Spleen (tissue), 11 donors: ENCODE data around the gene MCUB. TPM values are rescaled to one million over a fixed set of nuclear protein-coding genes. Genes with fewer than 3 reads are reported as not detected.

Experiments
- DNase-seq: peaks from one replicate; pipeline ENCODE4 v3.0.0-alpha.2; 2020
- H3K27ac ChIP-seq, 8 donors: fragments of 200-600 bp; sonication (generic) in 7 of 8; 1 replicate in 4 of 8; 2 replicates in 4 of 8; pipeline versions ENCODE4 v1.5.0 to v1.8.0; 2016 to 2021; ENCODE audit warnings: inconsistent platforms in 4 of 8, mild to moderate bottlenecking in 4 of 8, moderate library complexity in 1 of 8
- H3K27me3 ChIP-seq, 7 donors: fragments of 200-600 bp; sonication (generic) in 6 of 7; replicated peaks in 1 of 7; 1 replicate in 4 of 7; 2 replicates in 3 of 7; pipeline versions ENCODE4 v1.5.0 to v1.8.0; 2016 to 2021; ENCODE audit warnings: inconsistent platforms in 3 of 7, mild to moderate bottlenecking in 1 of 7
- H3K36me3 ChIP-seq, 6 donors: fragments of 200-600 bp; sonication (generic) in 5 of 6; 1 replicate in 4 of 6; 2 replicates in 2 of 6; pipeline versions ENCODE4 v1.5.0 to v1.8.0; 2016 to 2021; ENCODE audit warnings: inconsistent platforms in 2 of 6
- H3K4me1 ChIP-seq, 6 donors: fragments of 200-600 bp; sonication (generic) in 5 of 6; 1 replicate in 3 of 6; 2 replicates in 3 of 6; pipeline versions ENCODE4 v1.5.0 to v1.8.0; 2016 to 2021; ENCODE audit warnings: inconsistent platforms in 3 of 6
- H3K4me3 ChIP-seq, 8 donors: fragments of 200-600 bp; sonication (generic) in 7 of 8; 1 replicate in 4 of 8; 2 replicates in 4 of 8; pipeline versions ENCODE4 v1.5.0 to v1.8.0; 2016 to 2021; ENCODE audit warnings: inconsistent platforms in 4 of 8, mild to moderate bottlenecking in 4 of 8, moderate library complexity in 2 of 8
- H3K9me3 ChIP-seq, 8 donors: fragments of 200-600 bp; sonication (generic) in 7 of 8; 1 replicate in 4 of 8; 2 replicates in 4 of 8; pipeline versions ENCODE4 v1.5.0 to v1.8.0; 2016 to 2021; ENCODE audit warnings: inconsistent platforms in 4 of 8
- CTCF ChIP-seq, 11 experiments: fragments of 200-600 bp in 7 of 11; fragments of 450-650 bp in 4 of 11; sonication (generic) in 4 of 11; IDR thresholded peaks in 8 of 11; conservative IDR thresholded peaks in 3 of 11; 1 replicate in 7 of 11; 2 replicates in 4 of 11; pipeline versions ENCODE4 v1.4.0 to v1.8.0; 2016 to 2021; ENCODE audit warnings: antibody characterized with exemption in 11 of 11, inconsistent platforms in 4 of 11, mild to moderate bottlenecking in 1 of 11
- POLR2A ChIP-seq, 3 donors: fragments of 450-650 bp; IDR thresholded peaks; one replicate each; pipeline ENCODE4 v1.5.1; 2017; ENCODE audit warnings: antibody characterized with exemption in 3 of 3, mild to moderate bottlenecking in 1 of 3
- POLR2AphosphoS5 ChIP-seq, 3 donors: sonication (generic); formaldehyde crosslinking; IDR thresholded peaks; one replicate each; pipeline ENCODE4 v1.5.1; 2017; ENCODE audit warnings: antibody characterized with exemption in 3 of 3
- WGBS, 5 donors: extraction: QIAGEN DNeasy Blood & Tissue Kit in 3 of 5; methylation state at CpG; one replicate each; pipeline versions ENCODE4 v1.1.5 to v1.1.7; 2013 to 2018; 5-methylcytosine and 5-hydroxymethylcytosine counted together
- intact Hi-C: fragments of 100-400 bp; cut with DNase I; formaldehyde crosslinking; loops from one replicate; pipeline ENCODE4 v1.15.0; 2023; ENCODE audit warnings: low total_unique reads
- polyA plus RNA-seq, 3 donors: library from polyadenylated mRNA; stranded (reverse); fragments of 200-250 nt; gene quantifications; one replicate each; pipeline ENCODE4 v1.2.1, GENCODE V29; 2013
- total RNA-seq, 7 donors: library from RNA; depleted of rRNA in 3 of 7; stranded (reverse); fragments of >200 nt in 3 of 7; fragmentation: NEBNext Ultra II Directional in 4 of 7; extraction: Animal tissue kit (Norgen Biotek cat#: 25700) in 4 of 7; gene quantifications; one replicate each; pipeline versions ENCODE4 v1.1.0 to v1.2.1, GENCODE V29; 2016 to 2021
- donor health status: healthy with polysubstance abuse.
- donor health status: DM: no; HTN: no; CAD: no; lungs with moderate emphysema.
- donor health status: DM: no; HTN: no; CAD: no.
- donor health status: Bipolar disorder and iron deficiency.
- donor health status: healthy.
- donor health status: DM: no; HTN: no; CAD: no.
- donor health status: DM: yes; HTN: yes; CAD: no.

Gene MCUB
- total and polyA plus RNA-seq, 10 donors = 17.0 to 65.5 (median 29.1) TPM

DNA sequence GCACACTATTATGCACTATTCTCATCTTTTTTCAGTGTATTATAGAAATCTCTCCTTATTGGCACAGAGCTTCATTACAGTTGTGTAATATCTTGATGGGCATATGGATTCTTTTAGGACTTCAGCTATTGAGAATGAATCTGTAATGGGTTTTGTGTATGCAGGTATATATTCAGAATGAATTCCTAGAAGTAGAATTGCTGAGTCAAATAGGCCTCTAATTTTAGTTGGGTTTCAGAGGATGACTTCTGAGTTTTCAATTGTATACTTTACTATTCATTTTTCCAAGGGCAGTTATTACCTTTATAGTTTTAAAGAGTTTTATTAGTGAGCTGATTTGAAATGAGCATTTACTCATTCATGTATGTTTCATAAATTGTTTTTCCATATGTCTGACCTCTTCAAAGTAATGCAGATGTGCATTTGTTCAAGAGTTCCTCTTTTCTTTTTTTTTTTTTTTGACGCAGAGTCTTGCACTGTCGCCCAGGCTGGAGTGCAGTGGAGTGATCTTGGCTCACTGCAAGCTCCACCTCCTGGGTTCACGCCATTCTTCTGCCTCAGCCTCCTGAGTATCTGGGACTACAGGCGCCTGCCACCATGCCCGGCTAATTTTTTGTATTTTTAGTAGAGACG lies 123.7 kb downstream of the MCUB start:
- no peaks in the 10 kb centered on the region for H3K27me3 ChIP-seq
- intact Hi-C loops = no loop called here
- no peaks in the 10 kb centered on the region for H3K4me1 ChIP-seq
- H3K36me3 ChIP-seq = peaks cover 0 to 65% (median 12%) of the 10 kb centered on the region in 6 donors
- 67 to 81% (median 72%) methylated on average over 5 to 6 of the region's 6 CpGs for WGBS, 5 donors
- no peak for DNase-seq
- H3K27ac ChIP-seq = no peak overlapping the region
- H3K4me3 ChIP-seq = no peak overlapping the region
- TF ChIP-seq CTCF (IDR thresholded peaks at IDR 0.05 in 8 of 11, conservative IDR thresholded peaks at IDR 0.05 in 3 of 11) (no peak), POLR2A (IDR thresholded peaks at IDR 0.05) (no peak), POLR2AphosphoS5 (IDR thresholded peaks at IDR 0.05) (no peak)
- H3K9me3 ChIP-seq = peaks cover 0 to 3% (median 0%) of the 10 kb centered on the region in 8 donors

GRCh38 chr4:109684727-109685126 lies 124.7 kb downstream of the MCUB start:
- no peak for TF ChIP-seq POLR2A (IDR thresholded peaks at IDR 0.05)
- no peak for TF ChIP-seq POLR2AphosphoS5 (IDR thresholded peaks at IDR 0.05)
- TF ChIP-seq CTCF (IDR thresholded peaks at IDR 0.05 in 8 of 11, conservative IDR thresholded peaks at IDR 0.05 in 3 of 11) = no peak

DNA sequence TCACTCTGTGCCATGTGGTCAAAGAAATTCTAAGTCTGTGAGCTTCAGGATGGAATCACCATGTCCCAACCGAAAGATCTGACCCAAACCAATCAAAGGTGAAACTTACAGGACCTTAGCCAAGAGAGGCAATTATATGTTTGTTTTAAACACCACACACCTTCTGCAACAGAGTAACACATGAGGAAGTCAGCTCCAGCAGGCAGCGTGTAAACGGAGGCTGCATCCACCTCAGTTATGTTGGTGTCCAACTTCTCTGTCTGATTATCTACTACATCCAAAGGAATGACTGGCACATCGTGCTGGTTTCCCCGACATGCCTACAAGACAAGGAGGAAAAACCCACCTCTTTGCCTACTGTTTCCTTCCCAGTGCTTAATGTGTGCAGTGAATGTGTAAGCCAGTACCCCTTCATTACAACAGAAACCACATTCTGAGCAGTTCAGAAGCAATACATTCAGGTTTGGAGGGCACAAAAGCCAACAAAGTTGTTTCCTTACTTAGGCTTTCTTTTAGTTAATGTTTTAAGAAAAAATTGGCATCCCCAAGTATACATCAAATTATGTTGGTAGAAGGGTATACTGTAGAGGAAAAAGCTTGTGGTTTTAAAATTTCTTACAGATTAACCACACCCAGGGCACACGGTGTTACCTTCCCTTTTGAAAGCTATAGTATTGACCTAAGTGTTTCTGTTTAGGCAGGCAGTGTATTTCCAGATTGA lies 130.8 kb downstream of the MCUB start:
- H3K4me3 ChIP-seq = no peak overlapping the region
- no peaks in the 10 kb centered on the region for H3K9me3 ChIP-seq
- no peak for TF ChIP-seq POLR2A (IDR thresholded peaks at IDR 0.05)
- no peak for TF ChIP-seq CTCF (IDR thresholded peaks at IDR 0.05 in 8 of 11, conservative IDR thresholded peaks at IDR 0.05 in 3 of 11)
- peak overlapping the region in 5 of 8 donors; percentile 2 to 71 (median 37) for H3K27ac ChIP-seq
- no peak for DNase-seq
- peaks cover 0 to 96% (median 31%) of the 10 kb centered on the region in 6 donors for H3K36me3 ChIP-seq
- WGBS, 5 donors = 62 to 73% (median 68%) methylated on average over 6 of the region's 6 CpGs
- intact Hi-C loops = no loop called here
- H3K27me3 ChIP-seq = no peaks in the 10 kb centered on the region
- peaks cover 0 to 18% (median 6%) of the 10 kb centered on the region in 6 donors for H3K4me1 ChIP-seq

More at GRCh38 chr4:109684727-109685126, 124.7 kb downstream of the MCUB start:
- no peak overlapping the region for H3K27ac ChIP-seq
- H3K27me3 ChIP-seq = no peaks in the 10 kb centered on the region
- H3K4me1 ChIP-seq = no peaks in the 10 kb centered on the region
- intact Hi-C loops = no loop called here
- no peaks in the 10 kb centered on the region for H3K9me3 ChIP-seq
- H3K4me3 ChIP-seq = no peak overlapping the region
- no peak for DNase-seq
- H3K36me3 ChIP-seq = peaks cover 0 to 75% (median 12%) of the 10 kb centered on the region in 6 donors

DNA sequence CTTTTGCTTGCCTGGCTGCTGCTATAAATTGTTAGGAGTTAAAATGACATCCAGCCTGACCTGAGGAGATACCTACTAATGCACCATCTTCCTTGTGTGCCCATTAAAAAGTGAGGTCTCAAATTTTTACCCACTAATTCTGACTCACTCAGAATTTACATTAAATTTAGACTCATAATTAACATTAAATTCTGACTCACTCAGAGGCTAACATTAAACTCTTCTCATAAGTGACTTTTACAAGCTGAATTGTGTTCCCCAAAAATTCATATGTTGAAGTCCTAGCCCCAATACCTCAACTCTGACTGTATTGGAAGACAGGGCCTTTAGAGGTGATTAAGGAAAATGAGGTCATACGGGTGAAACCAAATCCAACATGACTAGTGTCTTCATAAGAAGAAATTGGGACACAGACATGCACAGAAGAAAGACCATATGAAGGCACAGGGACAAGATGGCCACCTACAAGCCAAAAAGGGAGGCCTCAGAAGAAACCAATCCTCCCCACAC lies 131.4 kb downstream of the MCUB start:
- Histone ChIP-seq H3K36me3 (peaks cover 0 to 96% (median 28%) of the 10 kb centered on the region in 6 donors), H3K4me1 (peaks cover 0 to 18% (median 6%) of the 10 kb centered on the region in 6 donors)
- intact Hi-C loops = no loop called here

More for the DNA sequence above, 131.4 kb downstream of the MCUB start:
- 78 to 97% (median 92%) methylated on average over 1 of the region's 1 CpG for WGBS, 5 donors
- H3K4me3 ChIP-seq = no peak overlapping the region
- H3K27ac ChIP-seq = peak overlapping the region in 4 of 8 donors; percentile 2 to 71 (median 50)
- H3K27me3 ChIP-seq = no peaks in the 10 kb centered on the region
- TF ChIP-seq CTCF (IDR thresholded peaks at IDR 0.05 in 8 of 11, conservative IDR thresholded peaks at IDR 0.05 in 3 of 11) (no peak), POLR2A (IDR thresholded peaks at IDR 0.05) (no peak), POLR2AphosphoS5 (IDR thresholded peaks at IDR 0.05) (no peak)
- no peaks in the 10 kb centered on the region for H3K9me3 ChIP-seq
- no peak for DNase-seq
